GM19328 (cell line): ENCODE results near the gene NKD2.

Experiments used
- ATAC-seq: cut with Tn5 transposase; IDR thresholded peaks from one replicate; pipeline ENCODE4 v1.9.1; 2021; ENCODE audit warnings: mild to moderate bottlenecking, moderate library complexity; ENCODE audit not compliant: unreplicated experiment

Gene NKD2

DNA sequence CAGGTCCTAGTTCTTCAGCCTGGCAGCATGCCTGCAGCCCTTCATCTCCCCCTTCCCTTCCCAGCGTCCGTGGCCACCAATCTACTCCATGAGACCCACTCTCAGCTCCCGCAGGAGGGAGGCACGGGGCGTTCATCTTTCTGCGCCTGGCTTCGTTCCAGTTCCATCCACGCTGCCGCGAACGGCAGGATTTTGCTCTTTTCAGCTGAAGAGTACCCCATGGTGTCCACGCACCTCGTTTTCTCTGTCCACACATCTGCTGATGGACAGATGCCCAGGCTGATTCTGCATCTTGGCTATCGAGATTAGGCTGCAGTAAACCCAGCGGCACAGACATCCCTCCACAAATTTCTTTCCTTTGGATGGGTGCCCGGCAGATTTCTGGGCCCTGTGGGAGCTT is 30.5 kb upstream of the NKD2 start:
- no peak for ATAC-seq

DNA sequence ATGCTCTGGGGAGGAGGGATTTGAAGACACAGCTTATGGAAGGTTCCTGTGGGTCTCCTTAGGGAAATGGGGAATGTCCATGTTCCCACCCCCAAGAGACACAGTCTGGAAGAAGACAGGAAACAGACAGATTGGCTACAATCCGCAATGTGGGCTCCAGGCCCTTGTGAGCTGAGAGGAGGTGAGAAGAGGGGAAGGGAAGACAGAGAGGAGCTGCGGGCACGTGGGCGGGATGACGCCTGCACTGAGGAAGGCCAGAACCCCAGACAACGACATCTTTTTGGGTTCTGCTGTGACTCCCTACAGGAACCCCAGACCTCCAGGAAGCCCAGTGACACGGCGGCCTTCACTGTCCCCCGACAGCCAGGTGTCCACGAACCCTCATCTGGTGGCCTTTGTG is 29.9 kb upstream of the NKD2 start:
- no peak for ATAC-seq

DNA sequence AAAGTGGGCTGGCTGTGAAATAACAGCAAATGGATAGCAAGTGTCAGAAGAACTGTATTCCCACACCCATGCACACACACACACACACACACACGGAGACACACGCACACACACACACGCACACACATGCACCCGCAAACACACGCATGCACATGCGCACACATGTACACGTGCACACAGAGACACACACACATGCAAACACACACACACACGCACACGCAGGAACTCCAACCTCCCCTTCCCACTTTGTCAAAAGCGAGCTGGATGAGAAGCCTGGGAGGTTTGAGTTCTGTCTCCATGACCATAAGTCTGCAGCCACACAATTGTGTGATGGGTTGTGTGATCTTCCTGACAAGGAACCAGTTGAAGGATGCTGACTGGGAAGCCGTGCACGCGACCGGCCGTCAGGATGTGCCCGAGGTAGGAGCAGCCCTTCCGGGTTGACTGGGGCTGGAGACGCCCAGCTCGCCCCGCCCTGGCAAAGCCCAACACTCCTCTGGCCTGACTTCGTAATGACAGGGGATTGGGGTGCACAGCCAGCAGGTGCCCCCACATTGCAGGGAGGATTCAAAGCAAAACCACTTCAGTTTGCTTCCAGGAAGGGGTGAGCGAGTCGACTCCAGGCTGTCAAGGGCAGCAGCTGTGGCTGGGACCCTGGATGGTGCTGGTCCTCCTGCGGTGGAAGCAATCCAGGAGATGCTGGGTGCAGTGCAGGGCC is 29.3 kb upstream of the NKD2 start:
- no peak for ATAC-seq

DNA sequence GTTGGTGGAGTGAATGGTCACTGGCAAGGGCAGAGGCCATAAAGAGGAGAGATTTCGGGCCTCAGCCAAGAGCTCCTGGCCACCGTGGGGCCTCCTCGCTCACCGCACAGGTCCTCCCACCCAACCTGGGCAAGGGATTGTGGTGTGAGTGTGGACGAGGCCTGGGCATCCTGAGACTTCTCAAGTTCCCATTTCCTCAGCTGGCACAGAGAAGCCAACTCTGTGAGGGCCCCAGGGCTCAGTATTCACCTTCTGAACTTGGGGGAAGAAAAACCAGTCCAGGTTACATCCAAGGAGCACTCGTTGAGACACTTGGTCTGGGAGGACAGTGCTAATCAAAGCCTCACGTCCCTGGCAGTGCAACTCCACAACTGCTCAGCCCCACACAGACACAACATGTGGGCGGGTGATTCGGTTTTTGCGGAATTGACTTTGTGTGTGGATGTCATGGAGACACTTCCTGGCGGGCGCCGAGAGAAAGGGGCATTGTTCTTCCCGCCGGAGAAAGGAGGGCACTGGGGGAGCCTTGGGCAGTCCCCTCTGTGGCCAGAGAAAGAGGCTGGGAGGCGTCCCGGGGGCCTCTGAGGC is 28.5 kb upstream of the NKD2 start:
- ATAC-seq = no peak

DNA sequence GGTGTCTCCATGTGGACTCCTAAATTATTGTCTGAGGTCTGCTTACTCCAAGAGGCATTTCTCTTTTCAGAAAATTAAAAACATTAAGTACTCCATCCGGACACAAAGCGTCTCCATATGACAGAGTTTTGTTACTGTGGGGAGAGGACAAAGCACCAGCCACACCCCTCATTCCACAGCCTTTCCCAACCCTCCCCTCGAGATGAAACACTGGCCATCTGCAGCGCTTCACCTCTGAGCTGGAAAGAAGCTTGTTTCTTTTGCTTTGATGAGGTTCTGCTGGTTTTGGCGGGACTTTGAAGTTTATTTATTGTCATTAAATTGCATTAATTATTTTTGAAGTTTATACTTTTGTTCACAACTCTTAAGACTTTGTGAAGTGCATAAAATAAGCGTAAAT is 27.6 kb upstream of the NKD2 start:
- no peak for ATAC-seq

DNA sequence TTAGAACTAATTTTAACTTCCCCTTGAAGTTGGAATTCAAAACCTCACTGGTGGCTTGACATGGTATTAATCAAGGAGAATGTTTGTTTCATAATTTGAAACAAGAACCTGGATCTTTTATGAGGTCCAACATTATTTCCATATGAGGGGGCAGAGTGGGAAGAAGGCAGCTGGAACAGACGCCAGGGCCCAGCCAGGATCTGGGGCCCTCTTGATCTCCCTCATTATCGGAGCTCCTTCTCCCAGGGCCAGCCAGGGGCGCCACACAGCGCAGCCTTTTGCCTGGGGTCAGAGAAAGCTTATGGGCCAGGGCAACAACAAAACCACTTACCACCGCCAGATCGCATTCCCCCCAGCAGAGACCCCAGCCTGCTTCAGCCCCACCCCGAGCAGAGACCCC is 27.1 kb upstream of the NKD2 start:
- no peak for ATAC-seq

DNA sequence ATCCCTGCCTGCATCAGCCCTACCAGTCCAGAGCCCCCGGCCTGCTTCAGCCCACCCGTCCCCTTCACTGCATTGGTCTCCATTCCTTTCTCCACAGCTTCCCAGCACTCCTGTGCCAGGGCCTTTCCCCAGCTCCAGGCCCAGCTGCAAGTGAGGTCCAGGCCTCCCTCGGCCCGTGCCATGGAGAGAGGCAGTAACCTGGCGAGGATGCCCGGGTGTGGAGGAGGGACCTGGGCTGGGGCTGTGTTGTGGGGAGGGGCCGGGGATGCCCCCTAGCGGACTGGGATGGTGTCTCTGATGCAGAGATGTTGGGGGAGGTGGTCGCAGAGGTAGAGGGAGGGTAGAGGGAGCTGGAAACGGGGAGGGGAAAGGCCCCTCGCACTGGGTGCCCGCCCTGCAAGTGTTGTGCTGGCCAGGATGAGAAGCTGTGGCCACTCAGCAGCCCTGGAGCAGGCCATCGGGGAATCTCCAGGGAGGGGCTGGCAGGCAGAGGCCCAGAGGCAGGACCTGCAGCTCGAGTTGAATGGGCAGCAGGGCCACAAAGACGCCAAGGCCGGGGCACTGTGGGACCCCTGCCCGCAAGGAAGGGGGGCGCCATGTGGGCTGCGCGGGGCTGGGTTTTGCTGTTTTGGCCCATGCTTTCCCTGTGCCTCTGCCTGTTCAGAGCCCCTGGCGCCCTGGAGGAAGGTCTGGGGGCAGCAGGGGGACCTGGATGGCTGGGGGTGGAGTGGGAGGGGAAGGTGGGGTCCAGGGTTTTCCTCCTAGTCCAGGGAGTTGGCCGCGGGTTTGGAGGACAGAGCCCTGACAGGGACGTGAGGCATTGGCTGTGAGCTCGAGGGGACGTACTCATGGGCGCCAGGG is 26.0 kb upstream of the NKD2 start:
- no peak for ATAC-seq

DNA sequence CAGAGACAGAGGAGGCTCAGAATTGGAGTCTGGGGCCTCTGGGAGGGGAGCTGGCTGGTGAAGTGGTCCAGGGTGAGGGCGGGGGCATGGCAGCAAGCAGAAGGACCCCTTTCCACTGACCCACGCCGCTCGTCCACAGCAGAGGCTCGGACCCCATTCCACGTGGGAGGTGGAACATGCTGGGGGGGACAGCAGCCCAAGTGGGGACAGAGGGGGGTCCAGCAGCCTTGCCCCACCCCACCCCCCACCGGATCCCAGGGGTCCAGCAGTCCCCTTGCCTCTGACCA is 25.4 kb upstream of the NKD2 start:
- no peak for ATAC-seq

DNA sequence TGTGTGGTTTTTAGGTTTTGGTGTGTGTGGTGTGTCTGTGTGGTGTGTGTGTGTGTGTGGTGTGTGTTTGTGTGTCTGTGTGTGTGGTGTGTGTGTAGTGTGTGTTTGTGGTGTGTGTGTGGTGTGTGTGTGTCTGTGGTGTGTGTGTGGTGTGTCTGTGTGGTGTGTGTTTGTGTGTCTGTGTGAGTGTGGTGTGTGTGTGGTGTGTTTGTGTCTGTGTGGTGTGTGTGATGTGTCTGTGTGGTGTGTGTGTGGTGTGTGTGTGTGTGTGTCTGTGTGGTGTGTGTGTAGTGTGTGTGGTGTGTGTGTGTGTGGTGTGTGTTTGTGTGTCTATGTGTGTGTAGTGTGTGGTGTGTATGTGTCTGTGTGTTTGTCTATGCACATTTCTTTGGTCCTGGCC is 25.0 kb upstream of the NKD2 start:
- ATAC-seq = no peak

DNA sequence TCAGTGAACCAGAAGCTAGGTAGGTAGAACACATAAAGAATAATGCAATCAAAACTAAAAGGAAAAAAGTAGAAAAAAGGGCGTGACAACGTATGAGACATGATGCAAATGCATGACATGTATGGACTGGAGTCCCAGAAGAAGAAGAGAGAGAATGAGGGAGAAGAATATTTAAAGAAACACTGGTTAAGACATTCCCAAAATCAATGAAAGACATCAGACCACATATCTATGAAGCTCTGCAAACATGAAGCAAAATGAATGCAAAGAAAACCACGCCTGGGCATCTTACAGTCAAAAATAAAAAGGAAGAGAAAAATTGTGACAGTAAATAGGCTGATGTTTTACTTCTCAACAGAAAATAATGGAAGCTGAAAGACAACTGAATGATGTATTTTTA is 23.8 kb upstream of the NKD2 start:
- ATAC-seq = no peak

DNA sequence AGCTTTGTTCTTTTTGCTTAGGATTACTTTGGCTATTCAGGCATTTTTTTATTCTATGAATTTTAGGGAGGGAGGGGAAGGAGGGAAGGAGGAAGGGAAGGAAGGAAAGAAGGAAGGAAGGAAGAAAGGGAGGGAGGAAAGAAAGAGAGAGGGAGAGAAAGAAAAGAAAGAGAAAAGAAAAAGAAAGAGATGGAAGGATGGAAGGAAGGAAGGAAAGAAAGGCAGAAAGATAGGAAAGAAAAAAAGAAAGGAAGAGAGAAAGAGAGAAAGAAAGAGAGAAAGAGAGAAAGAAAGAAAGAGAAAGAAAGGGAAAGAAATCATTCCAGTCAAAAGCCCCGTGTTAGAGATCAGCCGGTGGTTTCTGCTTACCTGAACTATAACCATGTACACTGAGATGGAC is 20.8 kb upstream of the NKD2 start:
- ATAC-seq = no peak

DNA sequence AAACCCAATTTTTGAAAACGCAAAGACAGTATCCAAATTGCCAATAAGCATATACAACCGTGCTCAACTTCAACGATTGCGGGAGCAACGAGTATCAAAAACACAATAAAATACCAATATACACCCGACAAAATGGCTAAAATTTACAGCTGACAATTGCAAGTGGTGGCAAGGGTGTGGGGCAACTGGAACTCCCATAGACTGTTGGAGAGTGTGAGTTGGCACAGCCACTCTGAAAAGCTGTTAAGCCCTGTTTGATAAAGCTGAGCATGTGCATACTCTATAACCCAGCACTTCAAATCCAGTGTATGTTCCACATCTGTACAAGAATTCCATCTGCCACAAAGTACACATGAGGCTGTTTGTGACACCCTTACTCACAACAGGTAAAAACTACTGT is 20.3 kb upstream of the NKD2 start:
- no peak for ATAC-seq

DNA sequence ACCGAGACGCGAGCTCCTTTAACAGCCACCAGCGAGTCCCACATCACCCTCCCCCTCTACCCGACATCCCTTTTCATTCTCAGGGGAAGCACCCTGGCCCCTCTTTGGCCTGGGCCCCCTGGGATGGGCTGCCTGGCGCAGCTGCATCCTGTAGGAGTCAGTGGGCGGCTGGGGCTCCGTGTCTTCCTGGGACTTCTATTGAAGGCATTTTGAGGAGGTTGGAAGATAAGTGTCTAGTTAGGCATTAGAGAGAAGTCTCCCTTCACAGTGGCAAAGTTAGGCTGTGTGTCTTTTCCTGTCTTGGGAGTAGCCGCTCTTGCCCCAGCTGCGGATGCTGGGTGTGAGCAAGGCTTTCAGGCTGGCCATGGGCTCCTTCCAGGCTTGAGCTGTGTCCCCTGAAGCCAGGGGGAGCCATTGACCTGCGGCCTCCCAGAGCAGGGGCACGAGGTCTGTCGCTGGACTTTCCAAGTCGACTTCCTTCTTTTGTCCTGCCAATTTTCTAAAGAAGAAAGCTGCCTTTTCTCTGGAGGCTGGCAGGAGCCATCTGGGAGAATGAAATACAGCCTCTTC is 18.6 kb upstream of the NKD2 start:
- no peak for ATAC-seq

DNA sequence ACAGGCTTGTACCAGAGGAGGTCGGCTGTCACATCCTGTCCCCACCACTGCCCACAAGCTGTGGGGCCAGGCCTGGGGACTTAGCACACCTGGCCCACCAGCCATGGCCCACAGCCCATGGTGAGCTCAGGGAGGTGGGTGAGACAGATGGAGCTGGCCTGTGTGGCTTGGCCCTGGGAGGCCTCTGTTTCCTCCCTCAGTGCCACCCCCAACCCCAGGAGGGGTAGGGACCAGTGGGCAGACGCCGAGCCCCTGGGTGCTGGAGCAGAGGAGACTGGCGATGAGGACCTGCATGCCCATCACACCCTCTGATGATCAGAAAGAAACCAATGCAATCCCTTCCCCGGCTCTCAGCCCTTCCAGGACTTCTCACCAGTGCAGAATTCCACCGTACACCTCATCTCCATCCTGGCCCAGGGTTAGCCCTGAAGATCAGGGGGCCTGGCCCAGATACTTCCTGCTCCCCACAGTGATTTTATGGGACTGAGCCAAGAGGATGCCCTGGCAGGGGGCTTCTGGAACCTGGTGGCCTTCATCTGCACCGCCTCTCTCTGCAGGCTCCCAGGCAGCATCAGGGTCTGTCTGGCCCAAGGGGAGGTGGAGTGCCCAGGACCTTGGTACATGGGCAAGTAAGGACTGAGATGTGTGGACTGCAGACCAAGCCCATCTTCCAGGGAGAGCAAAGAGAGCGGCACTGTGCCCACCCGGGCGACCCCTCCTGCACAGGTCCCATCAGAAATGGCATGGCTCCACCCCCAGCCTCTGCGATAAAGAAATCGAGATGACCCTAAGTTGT is 16.9 kb upstream of the NKD2 start:
- ATAC-seq = no peak

DNA sequence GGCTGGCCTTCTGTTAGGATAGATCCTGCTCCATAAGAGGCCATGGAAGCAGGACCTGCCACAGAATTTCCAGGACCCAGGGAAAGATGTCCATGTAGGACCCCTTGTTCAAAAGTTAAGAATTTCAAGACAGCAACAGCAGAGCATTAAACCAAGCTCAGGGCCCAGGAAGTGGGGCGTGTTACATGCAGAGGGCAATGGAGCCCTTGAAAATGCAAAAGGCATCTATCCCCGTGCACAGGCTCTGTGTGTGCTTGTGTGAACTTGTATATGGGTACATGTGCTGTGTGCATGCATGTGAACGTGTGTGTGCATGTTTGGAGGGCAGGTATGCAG is 14.4 kb upstream of the NKD2 start:
- ATAC-seq = no peak

DNA sequence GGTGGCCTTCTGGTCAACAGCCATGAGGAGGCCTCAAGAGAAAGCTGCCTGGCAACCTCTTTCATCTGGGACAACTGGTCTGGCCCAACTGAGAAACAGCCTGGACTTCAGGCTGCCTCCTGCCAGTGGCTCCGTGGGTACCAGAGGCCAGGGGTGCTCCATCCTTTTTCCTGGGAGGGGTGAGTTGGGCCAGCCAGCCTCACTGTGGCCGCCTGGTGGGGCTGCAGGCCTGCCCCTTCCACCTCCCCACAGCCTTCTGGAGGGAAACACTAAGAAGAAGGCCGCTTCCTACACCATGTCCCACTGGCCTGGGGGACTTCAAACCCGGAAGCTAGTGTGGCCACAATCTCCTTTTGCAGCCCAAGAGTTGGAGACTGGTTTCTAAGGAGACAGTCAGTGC is 13.8 kb upstream of the NKD2 start:
- no peak for ATAC-seq

DNA sequence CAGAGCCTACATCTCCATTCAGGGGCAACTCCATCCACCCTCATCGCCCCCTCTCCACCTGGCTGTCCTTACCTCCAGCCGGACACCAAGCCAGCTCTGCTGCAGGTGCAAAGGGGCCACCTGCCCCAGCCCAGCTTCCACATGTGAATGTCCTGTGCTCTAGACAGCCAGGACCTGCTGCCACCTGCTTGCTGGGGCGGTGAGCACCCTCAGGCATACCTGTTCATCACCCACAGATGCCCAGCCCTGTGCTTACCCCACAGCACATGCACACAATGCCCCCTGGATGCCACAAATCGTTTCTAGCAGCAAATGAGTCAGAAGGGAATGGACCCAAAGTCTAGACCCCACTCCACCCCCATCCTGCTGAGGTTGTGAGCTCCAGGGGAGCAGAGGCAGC is 13.3 kb upstream of the NKD2 start:
- no peak for ATAC-seq

DNA sequence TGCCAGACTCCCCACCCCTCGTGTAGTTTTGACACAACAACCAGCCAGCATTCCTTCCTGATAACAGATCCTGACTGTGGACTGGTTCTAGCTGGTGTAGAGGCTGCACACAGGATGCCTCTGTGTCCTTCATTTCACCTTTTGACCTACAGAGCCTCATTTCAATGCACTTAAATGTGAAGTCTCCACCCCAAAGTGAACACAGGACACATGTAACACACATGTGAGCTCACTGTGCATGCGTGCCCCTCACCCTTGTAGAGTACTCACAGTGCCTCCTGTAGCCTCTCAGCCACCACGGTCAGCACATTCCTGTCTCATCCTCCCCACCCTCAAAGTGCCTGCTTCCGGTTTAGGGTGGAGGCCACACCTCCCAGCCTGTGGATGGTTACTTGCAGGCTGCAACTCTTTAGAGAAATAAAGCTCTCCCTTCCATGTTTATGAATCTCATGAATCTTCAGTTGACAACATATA is 11.6 kb upstream of the NKD2 start:
- ATAC-seq = no peak

DNA sequence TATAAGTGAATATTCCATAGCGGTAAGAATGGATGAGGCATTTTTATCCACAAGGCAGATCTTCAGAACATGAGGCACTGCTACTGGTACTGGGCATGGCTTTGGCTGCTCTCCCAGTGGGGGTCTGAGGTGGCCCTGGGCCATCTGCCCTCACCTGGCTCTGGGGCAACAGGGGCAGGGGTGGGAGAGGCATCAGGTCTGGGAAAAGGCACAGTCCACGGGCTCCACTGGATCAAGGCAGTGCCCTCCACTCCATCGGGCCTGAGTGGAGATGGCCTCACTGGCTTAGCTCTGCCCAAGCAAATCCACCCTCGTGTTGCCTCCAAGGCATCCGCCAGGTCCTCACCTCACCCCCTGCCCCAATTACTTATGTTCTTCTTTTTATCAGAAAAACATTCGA is 10.9 kb upstream of the NKD2 start:
- no peak for ATAC-seq

DNA sequence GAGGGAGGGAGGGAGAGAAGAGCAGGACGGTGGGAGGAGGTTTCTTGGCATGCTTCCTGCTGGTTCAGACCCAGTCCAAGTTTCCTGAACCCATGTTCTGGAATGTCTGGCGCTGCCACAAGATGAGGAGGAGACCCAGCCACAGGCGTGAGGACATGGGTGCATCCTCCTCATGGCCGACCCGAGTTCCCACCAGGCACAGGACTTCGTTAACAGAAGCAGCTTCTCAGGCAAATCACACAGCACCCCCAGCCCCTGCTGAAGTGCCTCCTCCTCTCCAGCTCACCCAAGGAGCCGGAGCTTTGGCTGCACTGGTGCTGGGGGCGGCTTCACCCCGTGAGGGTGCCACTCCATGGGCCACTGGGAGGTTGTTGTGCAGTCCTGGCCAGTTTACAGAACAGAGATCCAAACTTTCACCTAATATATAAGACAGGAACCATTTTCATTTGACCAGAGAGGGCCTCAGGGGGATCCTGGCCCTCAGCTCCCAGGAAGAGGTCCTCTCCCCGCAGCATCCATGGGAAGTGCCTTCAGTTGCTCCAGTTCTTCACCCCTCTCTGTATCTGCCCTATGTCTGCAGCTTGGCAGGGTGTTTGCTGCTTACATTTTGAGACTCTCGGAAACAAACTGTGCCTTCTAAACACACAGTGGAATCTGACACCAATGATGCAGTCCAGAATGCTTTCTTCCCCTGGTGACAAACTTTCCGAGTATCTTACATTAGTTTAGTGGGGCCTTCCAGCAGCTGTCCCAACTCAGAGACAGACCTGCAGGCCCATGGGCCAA is 10.2 kb upstream of the NKD2 start:
- ATAC-seq = no peak
